ENCODE measurements around the gene ZCWPW2. TPM values are rescaled to one million over a fixed set of nuclear protein-coding genes. Genes with fewer than 3 reads are reported as not detected.

ZCWPW2 gene
- total and polyA plus RNA-seq, 9 of the 15 experiments (the other 6 are each of a cell fraction or from before 2014, with no cell fraction given): 0.10 to 0.77 (median 0.44) TPM

- TF ChIP-seq RREB1 (CRISPR knock-in tag; IDR thresholded peaks at IDR 0.05): no peak
- peak; percentile 45 for TF ChIP-seq SETDB1 (IDR thresholded peaks at IDR 0.05; ENCODE audit: low read length)
- TF ChIP-seq USF1 (CRISPR knock-in tag; IDR thresholded peaks at IDR 0.05): no peak
- no peak for TF ChIP-seq ZNF699 (CRISPR knock-in tag; IDR thresholded peaks at IDR 0.05; ENCODE audit: insufficient replicate concordance)
- peak; percentile 95 for TF ChIP-seq GTF2E2 (tag; IDR thresholded peaks at IDR 0.05)
- peak; percentile 86 for TF ChIP-seq PHF20 (IDR thresholded peaks at IDR 0.05; ENCODE audit: partially characterized antibody)
- no peak for TF ChIP-seq SLC30A9 (CRISPR knock-in tag; IDR thresholded peaks at IDR 0.05)
- no peak for TF ChIP-seq ZBTB34 (CRISPR knock-in tag; IDR thresholded peaks at IDR 0.05)
- TF ChIP-seq CTCFL (IDR thresholded peaks at IDR 0.05; ENCODE audit: borderline replicate concordance, insufficient read depth, low read depth, low read length, poor library complexity, severe bottlenecking): peak; percentile 63
- TF ChIP-seq FOXA1 (IDR thresholded peaks at IDR 0.05; ENCODE audit: borderline replicate concordance): no peak
- no peak for TF ChIP-seq ZBTB2 (IDR thresholded peaks at IDR 0.05)
- peak; percentile 61 to 74 for TF ChIP-seq NRF1 (conservative IDR thresholded peaks at IDR 0.05 in 1 of 2, IDR thresholded peaks at IDR 0.05 in 1 of 2)
- TF ChIP-seq CBFA2T3 (IDR thresholded peaks at IDR 0.05): 0 out of 2 replicates have a peak, but pooled peaks have one; percentile 2
- TF ChIP-seq KDM2B (CRISPR knock-in tag; IDR thresholded peaks at IDR 0.05): 0 out of 2 replicates have a peak, but pooled peaks have one; percentile 5
- no peak for TF ChIP-seq MEF2A (IDR thresholded peaks at IDR 0.05; ENCODE audit: control insufficient read depth, low read depth, low read length)
These were observed at the start of gene ZCWPW2, which contains the start of gene AZI2 (continued) for GRCh38 chr3:28348629-28349468.
